ENCODE measurements around the gene C16orf54.
"Not testable (repeated sequence)": the region's sequence is repeated elsewhere in the genome, so short reads cannot be mapped to it uniquely, and the experiment has no call there.

The C16orf54 gene

GRCh38 chr16:29767062-29767461 lies 21.3 kb upstream of the C16orf54 start:
- no peak for DNase-seq

- no peak for DNase-seq
Measured at GRCh38 chr16:29766571-29766970, 20.8 kb upstream of the C16orf54 start.

DNA sequence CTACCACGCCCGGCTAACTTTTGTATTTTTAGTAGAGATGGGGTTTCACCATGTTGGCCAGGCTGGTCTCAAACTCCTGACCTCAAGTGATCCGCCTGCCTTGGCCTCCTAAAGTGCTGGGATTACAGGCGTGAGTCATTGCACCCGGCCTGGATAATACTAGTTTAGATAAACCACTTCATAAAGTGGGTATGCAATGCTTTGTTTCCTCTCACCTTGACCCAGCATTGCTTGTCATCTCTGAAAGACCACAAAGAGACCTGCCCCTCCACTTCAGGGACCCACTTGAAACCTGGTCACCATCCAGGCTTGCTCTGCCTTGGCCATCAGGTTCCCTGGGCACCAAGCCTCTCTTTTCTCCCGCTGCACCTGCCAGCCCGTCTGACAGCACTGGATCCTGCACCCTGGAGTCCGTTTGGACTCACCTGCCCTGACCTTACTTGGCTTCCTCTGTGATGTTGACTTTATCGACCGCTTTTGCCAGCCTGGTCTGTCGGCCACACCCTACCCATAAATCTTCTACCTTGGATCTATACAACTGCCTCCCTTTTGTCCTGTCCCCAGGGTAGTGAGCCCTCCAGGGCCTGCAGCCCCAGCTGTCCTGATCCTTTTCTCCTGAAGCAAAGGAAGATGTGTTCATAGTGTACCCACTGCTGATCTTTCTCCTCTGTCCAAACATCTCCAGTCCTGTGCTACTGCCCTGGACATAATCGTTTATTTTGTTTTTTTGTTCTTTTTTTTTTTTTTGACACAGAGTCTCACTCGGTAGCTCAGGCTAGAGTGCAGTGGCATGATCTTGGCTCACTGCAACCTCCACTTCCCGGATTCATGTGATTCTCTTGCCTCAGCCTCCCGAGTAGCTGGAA lies 19.6 kb upstream of the C16orf54 start:
- peak; percentile 90 for DNase-seq

DNA sequence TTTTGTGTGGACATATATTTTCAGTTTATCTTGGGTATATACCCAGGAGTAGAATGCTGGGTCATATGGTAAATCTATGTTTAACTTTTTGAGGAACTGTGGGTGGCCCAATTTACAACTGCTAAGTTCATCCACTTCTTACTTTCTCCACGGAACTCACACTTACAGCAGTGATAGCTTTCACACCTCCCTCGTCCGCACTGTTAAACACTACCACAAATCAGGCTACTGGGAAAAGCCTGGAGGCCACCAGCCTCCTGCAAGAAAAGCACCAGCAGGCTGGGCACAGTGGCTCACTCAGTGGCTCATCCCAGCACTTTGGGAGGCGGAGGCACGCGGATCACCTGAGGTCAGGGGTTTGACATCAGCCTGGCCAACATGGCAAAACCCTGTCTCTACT lies 17.5 kb upstream of the C16orf54 start:
- DNase-seq, result no peak

DNA sequence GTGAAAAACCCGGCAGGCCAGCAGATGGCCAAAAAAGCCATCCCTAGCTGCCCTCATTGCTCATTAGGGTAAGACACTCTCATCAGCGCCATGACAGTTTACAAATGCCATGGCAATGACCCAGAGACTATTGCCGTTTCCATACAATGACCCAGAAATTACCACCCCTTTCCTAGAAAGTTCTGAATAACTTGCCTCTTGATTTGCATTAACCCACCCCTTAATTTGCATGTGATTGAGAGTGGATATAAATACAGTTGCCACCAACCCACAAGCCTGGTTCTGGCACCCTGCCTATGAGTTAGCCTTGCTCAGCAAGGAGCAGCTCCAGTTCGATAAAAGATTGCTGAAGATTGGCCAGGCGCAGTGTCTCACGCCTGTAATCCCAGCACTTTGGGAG lies 16.1 kb upstream of the C16orf54 start:
- DNase-seq, result no peak

DNA sequence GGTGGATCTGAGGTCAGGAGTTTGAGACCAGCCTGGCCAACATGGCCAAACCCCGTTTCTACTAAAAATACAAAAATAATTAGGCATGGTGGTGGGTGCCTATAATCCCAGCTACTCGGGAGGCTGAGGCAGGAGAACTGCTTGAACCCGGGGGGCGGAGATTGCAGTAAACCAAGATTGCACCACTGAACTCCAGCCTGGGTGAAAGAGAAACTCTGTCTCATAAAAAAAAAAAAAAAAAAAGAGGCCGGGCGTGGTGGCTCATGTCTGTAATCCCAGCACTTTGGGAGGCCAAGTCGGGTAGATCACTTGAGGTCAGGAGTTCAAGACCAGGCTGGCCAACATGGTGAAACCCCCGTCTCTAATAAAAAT lies 15.5 kb upstream of the C16orf54 start:
- not testable (repeated sequence) for DNase-seq

- DNase-seq, result peak; percentile 30
Measured at GRCh38 chr16:29760567-29761279, 14.9 kb upstream of the C16orf54 start.

GRCh38 chr16:29757950-29758466 lies 12.2 kb upstream of the C16orf54 start:
- DNase-seq, result no peak

DNA sequence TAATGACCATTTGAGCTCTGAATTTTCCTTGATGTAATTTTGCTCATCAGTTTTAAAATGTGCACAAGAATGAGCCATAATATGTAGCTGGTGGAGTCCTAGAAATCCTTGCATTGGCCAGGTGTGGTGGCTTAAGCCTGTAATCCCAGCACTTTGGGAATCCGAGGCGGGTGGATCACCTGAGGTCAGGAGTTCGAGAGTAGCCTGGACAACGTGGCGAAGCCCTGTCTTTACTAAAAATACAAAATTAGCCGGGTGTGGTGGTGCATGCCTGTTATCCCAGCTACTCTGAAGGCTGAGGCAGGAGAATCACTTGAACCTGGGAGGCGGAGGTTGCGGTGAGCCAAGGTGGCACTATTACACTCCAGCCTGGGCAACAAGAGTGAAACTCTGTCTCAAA lies 11.3 kb upstream of the C16orf54 start:
- DNase-seq, result not testable (repeated sequence)

DNA sequence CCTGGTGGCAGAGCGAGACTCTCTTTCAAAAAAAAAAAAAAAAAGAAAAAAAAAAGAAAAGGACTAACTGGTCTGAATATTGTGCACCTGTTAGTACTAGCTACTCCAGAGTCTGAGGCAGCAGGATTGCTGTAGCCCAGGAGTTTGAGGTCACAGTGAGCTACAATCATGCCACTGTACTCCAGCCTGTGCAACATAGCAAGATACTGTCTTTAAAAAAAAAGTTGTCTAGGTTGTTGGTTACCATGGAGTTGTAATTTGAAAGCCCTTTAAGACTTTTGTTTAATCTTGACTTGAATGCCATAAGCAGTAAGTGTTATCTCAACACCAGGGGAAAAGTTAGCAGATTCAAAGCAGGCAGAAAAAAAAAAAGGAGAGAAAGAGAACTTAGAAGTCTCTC lies 10.9 kb upstream of the C16orf54 start:
- no peak for DNase-seq

DNA sequence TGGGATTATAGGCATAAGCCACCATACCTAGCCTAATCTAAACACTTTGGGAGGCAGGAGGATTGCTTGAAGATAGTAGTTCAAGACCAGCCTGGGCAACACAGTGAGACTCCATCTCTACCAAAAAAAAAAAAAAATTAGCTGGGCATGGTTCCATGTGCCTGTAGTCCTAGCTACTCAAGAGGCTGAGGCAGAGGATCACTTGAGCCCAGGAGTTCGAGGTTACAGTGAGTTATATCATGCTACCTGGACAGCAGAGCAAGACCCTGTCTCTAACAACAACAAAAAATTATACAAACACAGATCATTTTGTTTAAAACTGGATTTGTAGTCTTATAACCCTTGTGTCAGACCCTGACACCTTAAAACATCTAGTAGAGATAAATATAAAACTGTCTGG lies 7.7 kb upstream of the C16orf54 start:
- DNase-seq, result no peak

- not testable (repeated sequence) for DNase-seq
Measured at GRCh38 chr16:29748760-29749149, 3.0 kb upstream of the C16orf54 start.

- no peak for DNase-seq
Measured at GRCh38 chr16:29747947-29748759, 2.4 kb upstream of the C16orf54 start.

GRCh38 chr16:29746518-29746917 lies 728 bp upstream of the C16orf54 start:
- DNase-seq, result not testable (repeated sequence)

DNA sequence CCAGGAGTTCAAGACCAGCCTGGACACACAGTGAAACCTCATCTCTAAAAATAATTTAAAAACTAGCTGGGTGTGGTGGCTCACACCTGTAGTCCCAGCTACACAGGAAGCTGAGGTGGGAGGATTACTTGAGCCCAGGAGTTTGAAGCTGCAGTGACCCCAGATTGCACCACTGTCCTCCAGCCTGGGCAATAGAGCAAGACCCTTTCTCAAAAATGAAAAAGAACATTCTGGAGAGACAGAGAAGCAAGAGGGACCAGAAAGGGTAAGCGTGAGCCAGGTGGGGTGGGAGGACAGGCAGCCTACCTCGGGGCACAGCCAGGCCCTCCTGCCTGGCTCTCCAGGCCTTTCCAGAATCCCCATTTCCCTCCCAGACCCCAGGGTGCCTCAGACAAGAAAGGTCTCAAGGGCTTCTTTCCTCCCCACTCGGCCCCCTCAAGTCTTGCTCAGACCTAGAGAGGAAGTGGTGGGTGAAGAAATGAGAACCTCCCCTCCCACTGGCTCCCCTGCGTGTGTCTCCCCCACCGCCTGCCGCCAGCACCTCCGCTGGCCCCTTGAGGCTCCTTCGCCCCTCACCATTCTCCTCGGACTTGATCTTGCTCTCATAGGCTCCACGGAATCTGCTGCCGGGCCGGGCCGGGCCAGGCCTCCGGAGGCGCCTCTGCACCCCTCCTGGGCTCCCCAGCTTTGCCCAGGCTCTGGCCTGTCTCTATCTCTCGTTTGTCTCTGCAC lies 503 bp downstream of the C16orf54 start:
- no peak for DNase-seq

DNA sequence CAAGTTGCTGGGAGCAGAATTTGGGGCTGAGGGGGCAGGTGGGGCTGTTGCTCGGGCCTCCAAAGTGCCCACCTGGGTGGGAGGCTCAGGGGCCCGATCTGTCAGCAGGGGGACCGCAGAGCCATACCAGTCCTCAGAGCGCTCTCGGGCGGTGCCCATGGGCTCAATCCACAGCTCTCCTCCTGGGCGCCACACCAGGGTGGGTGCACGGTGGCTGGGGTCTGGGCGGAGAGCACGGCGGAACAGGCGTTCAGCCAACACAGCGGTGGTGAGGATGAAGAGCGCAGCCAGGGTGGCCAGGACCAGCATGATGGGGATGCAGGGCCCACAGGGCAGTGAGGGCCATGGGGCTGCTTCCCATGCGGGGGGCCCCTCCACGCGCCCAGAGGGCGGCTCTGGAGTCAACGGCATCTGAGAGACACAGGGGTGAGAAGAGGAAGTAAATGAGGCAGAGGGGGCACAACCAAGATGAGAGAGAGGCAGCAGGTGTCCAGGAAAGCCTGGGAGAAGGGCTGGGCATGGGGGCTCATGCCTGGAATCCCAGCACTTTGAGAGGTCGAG lies 1.2 kb downstream of the C16orf54 start:
- no peak for DNase-seq

GRCh38 chr16:29743827-29744531 lies 1.8 kb downstream of the C16orf54 start:
- no peak for DNase-seq

DNA sequence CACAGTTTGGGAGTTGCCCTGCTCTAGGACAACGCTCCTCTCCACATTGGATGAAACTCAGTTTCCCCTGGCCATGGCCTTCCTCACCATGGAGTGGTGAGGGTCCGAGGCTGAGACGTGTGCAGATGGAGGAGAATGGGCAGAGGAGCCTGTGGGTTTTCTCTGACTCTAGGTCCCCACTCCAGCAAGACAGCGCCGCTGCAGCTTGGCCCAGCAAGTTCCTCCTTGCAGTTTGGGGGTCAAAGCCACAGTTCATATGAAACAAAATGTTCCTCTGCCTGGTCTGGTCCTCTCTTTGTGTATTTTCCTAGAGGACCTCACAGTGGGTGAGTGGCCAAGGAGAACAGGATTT lies 2.3 kb downstream of the C16orf54 start:
- no peak for DNase-seq

- DNase-seq, result no peak
Measured at GRCh38 chr16:29742683-29743275, 3.0 kb downstream of the C16orf54 start.

DNA sequence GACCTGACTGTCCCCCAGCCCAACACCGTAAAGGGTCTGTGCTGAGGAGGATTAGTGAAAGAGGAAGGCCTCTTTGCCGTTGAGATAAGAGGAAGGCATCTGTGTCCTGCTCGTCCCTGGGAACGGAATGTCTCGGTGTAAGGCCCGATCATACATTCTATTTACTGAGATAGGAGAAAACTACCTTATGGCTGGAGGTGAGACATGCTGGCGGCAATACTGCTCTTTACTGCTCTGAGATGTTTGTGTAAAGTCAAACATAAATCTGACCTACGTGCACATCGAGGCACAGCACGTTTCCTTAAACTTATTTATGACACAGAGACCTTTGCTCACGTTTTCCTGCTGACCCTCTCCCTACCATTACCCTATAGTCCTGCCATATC lies 5.2 kb downstream of the C16orf54 start:
- not testable (repeated sequence) for DNase-seq

Measured in DMS53 (cell line).